ENCODE measurements around the gene TMEM178A. TPM values are rescaled to one million over a fixed set of nuclear protein-coding genes. Genes with fewer than 3 reads are reported as not detected.

TMEM178A gene
- total RNA-seq, 1 donor, result not detected

- H3K27me3 ChIP-seq (ENCODE audit: insufficient read depth, low read length), result no peaks in the 10 kb centered on the region
- no peak overlapping the region for H3K4me3 ChIP-seq (ENCODE audit: low read length)
- peaks cover 21% of the 10 kb centered on the region for H3K9me3 ChIP-seq (ENCODE audit: low read depth, low read length)
- no peaks in the 10 kb centered on the region for H3K4me1 ChIP-seq (ENCODE audit: insufficient read depth, low read length)
Measured at GRCh38 chr2:39705638-39706037, 39.9 kb downstream of the TMEM178A start.

DNA sequence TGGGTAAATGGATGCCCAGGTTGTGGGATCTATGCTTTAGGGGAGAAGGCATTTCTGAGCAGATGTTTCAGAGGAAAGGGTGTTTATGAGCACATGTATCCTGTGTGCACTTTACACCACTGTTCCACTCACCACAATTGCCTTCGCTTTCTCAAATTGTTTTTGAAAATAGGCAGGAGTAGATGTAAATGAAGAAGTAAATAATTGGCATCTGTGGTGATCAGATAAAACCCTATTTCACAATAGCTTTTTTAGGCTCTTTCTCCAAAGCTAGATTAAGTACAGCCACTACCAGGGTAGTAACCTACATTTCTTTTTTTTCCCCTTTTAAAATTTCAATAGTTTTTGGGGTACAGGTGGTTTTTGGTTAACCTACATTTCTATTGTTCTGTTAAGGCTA, 40.6 kb downstream of the TMEM178A start:
- no peak overlapping the region for H3K4me3 ChIP-seq (ENCODE audit: low read length)
- no peaks in the 10 kb centered on the region for H3K4me1 ChIP-seq (ENCODE audit: insufficient read depth, low read length)
- H3K27me3 ChIP-seq (ENCODE audit: insufficient read depth, low read length), result no peaks in the 10 kb centered on the region
- peaks cover 14% of the 10 kb centered on the region for H3K9me3 ChIP-seq (ENCODE audit: low read depth, low read length)

DNA sequence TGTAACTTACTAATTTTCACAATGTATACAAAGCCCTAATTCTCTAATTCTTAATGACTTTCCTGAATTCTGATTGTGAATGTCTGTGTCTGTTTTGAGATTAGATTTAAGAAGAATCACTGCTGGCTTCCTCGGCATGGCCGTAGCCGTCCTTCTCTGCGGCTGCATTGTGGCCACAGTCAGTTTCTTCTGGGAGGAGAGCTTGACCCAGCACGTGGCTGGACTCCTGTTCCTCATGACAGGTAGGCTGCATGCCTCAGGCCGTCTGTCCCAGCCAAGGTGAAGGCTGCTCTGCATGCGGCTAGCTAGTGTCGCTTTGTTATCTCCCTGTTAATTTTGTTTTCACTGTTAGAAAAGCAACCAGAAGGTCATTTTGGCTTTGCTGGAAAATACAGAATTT, 41.2 kb downstream of the TMEM178A start:
- Histone ChIP-seq H3K9me3 (ENCODE audit: low read depth, low read length) (peaks cover 7% of the 10 kb centered on the region), H3K4me3 (ENCODE audit: low read length) (no peak overlapping the region), H3K27me3 (ENCODE audit: insufficient read depth, low read length) (no peaks in the 10 kb centered on the region), H3K4me1 (ENCODE audit: insufficient read depth, low read length) (no peaks in the 10 kb centered on the region)

- Histone ChIP-seq H3K4me1 (ENCODE audit: insufficient read depth, low read length) (no peaks in the 10 kb centered on the region), H3K4me3 (ENCODE audit: low read length) (no peak overlapping the region), H3K9me3 (ENCODE audit: low read depth, low read length) (no peaks in the 10 kb centered on the region), H3K27me3 (ENCODE audit: insufficient read depth, low read length) (no peaks in the 10 kb centered on the region)
Measured at GRCh38 chr2:39708003-39708402, 42.3 kb downstream of the TMEM178A start.

DNA sequence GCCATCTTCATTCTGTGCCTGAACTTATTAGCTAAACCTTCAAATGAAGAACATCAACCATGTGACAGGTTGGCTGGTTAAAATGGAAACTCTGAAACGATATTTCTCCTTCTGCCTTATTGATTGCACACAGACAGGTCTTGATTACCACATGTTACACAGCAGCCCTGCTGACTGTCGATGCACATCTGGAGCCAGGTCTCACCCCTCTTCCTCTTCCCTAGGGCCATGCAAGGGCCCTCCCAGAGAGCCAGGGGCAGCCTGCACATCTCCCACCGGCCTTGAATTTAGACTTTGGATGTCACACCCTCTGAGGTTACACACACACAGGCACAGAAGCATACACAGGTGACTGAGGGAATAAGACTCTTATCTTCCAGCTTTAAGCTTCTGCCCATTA, 45.1 kb downstream of the TMEM178A start:
- Histone ChIP-seq H3K9me3 (ENCODE audit: low read depth, low read length) (no peaks in the 10 kb centered on the region), H3K4me1 (ENCODE audit: insufficient read depth, low read length) (no peaks in the 10 kb centered on the region), H3K27me3 (ENCODE audit: insufficient read depth, low read length) (no peaks in the 10 kb centered on the region), H3K4me3 (ENCODE audit: low read length) (no peak overlapping the region)

GRCh38 chr2:39712953-39713352, 47.2 kb downstream of the TMEM178A start:
- Histone ChIP-seq H3K4me1 (ENCODE audit: insufficient read depth, low read length) (no peaks in the 10 kb centered on the region), H3K9me3 (ENCODE audit: low read depth, low read length) (no peaks in the 10 kb centered on the region), H3K27me3 (ENCODE audit: insufficient read depth, low read length) (no peaks in the 10 kb centered on the region), H3K4me3 (ENCODE audit: low read length) (no peak overlapping the region)

GRCh38 chr2:39715095-39715494, 49.4 kb downstream of the TMEM178A start:
- no peaks in the 10 kb centered on the region for H3K4me1 ChIP-seq (ENCODE audit: insufficient read depth, low read length)
- H3K9me3 ChIP-seq (ENCODE audit: low read depth, low read length), result no peaks in the 10 kb centered on the region
- no peaks in the 10 kb centered on the region for H3K27me3 ChIP-seq (ENCODE audit: insufficient read depth, low read length)
- no peak overlapping the region for H3K4me3 ChIP-seq (ENCODE audit: low read length)

- Histone ChIP-seq H3K9me3 (ENCODE audit: low read depth, low read length) (no peaks in the 10 kb centered on the region), H3K27me3 (ENCODE audit: insufficient read depth, low read length) (no peaks in the 10 kb centered on the region), H3K4me1 (ENCODE audit: insufficient read depth, low read length) (no peaks in the 10 kb centered on the region), H3K4me3 (ENCODE audit: low read length) (no peak overlapping the region)
Measured at GRCh38 chr2:39715822-39716221, 50.1 kb downstream of the TMEM178A start.

- H3K4me1 ChIP-seq (ENCODE audit: insufficient read depth, low read length), result no peaks in the 10 kb centered on the region
- H3K4me3 ChIP-seq (ENCODE audit: low read length), result no peak overlapping the region
- H3K27me3 ChIP-seq (ENCODE audit: insufficient read depth, low read length), result no peaks in the 10 kb centered on the region
- H3K9me3 ChIP-seq (ENCODE audit: low read depth, low read length), result no peaks in the 10 kb centered on the region
Measured at GRCh38 chr2:39717067-39717466, 51.4 kb downstream of the TMEM178A start.

DNA sequence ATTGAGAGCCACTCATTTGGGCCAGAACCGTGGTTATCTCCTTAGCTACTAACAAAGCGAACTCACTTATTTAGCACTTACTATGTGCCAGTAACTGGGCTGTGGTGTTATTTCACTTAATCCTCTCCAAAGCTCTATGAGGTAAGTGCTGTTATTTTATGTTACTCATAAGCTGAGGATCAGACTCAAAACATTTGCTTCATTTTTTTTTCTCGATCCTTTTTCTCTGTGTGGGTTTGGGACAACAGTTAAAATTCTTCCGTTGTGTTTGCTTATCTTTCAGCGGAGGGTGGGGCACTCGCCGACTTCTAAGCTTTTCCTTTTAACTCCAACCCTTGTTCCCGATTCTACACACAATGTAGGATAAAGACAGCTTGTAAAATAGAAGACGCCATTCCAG, 52.8 kb downstream of the TMEM178A start:
- Histone ChIP-seq H3K4me1 (ENCODE audit: insufficient read depth, low read length) (no peaks in the 10 kb centered on the region), H3K27me3 (ENCODE audit: insufficient read depth, low read length) (no peaks in the 10 kb centered on the region), H3K4me3 (ENCODE audit: low read length) (no peak overlapping the region), H3K9me3 (ENCODE audit: low read depth, low read length) (no peaks in the 10 kb centered on the region)

DNA sequence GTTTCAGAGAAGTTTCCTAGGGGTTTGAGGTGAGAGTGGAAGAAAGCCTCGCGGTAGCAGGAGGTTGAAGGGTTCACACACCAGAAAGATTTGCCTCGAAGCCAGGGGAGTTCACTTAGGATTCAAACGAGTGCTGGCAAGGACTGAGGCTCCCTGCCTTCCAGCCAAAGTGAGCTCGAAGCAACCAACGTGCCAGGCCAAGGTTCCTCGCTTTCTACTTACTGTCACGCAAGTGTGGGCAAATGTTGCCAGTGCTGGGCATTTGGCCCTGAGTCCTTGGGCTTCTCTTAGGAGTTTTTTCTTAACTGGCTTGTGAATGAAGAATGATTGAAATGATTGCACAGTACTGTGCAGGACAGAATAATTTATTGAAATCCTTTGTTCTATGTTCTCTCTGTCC, 53.6 kb downstream of the TMEM178A start:
- Histone ChIP-seq H3K4me1 (ENCODE audit: insufficient read depth, low read length) (no peaks in the 10 kb centered on the region), H3K27me3 (ENCODE audit: insufficient read depth, low read length) (no peaks in the 10 kb centered on the region), H3K4me3 (ENCODE audit: low read length) (no peak overlapping the region), H3K9me3 (ENCODE audit: low read depth, low read length) (no peaks in the 10 kb centered on the region)

GRCh38 chr2:39720970-39721369, 55.3 kb downstream of the TMEM178A start:
- Histone ChIP-seq H3K4me1 (ENCODE audit: insufficient read depth, low read length) (no peaks in the 10 kb centered on the region), H3K4me3 (ENCODE audit: low read length) (no peak overlapping the region), H3K9me3 (ENCODE audit: low read depth, low read length) (no peaks in the 10 kb centered on the region), H3K27me3 (ENCODE audit: insufficient read depth, low read length) (no peaks in the 10 kb centered on the region)

- Histone ChIP-seq H3K27me3 (ENCODE audit: insufficient read depth, low read length) (no peaks in the 10 kb centered on the region), H3K9me3 (ENCODE audit: low read depth, low read length) (no peaks in the 10 kb centered on the region), H3K4me1 (ENCODE audit: insufficient read depth, low read length) (no peaks in the 10 kb centered on the region), H3K4me3 (ENCODE audit: low read length) (no peak overlapping the region)
Measured at GRCh38 chr2:39723497-39723896, 57.8 kb downstream of the TMEM178A start.

DNA sequence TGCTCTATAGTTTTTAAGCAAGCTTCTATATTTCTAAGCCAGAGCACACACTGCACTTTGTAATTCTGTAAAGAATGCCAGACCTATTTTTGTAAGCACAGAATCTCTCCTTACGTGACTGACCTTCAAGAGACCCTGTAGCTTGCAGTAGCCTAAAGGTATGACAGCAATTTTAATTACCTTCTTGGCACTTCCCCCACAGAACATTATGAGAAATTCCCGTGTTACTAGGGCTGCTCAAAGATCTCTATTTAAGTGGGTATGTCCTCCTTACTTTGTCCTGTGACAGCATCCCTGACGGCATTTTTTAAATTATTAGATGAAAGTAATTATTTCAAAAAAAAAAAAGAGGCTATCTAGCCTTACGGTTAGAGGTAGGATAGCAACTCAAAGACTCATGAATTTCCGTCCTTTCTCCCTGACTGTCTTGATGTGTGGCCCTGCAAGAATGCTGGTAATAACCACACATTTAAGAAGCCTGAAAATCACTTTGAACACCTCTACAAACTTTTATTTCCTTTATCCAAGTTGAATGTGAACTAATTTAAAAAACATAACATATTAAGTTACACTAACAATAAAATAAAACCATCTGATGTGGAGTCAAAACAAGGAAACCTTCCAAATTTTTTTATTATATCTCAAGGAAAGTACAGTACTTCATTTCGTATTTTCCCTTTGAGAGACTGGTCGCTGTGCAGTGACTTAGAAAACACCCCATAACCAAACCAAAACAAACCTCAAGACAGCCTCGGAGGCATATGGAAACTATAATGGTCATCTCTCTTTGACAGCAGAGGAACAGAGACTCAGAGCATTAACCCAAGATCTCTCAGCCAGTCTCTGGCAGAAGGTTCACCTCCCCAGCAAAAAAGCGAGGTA, 58.5 kb downstream of the TMEM178A start:
- Histone ChIP-seq H3K9me3 (ENCODE audit: low read depth, low read length) (no peaks in the 10 kb centered on the region), H3K27me3 (ENCODE audit: insufficient read depth, low read length) (no peaks in the 10 kb centered on the region), H3K4me1 (ENCODE audit: insufficient read depth, low read length) (no peaks in the 10 kb centered on the region), H3K4me3 (ENCODE audit: low read length) (no peak overlapping the region)

GRCh38 chr2:39724828-39725144, 59.1 kb downstream of the TMEM178A start:
- no peaks in the 10 kb centered on the region for H3K9me3 ChIP-seq (ENCODE audit: low read depth, low read length)
- no peak overlapping the region for H3K4me3 ChIP-seq (ENCODE audit: low read length)

GRCh38 chr2:39725401-39725800, 59.7 kb downstream of the TMEM178A start:
- H3K4me1 ChIP-seq (ENCODE audit: insufficient read depth, low read length), result no peaks in the 10 kb centered on the region
- H3K9me3 ChIP-seq (ENCODE audit: low read depth, low read length), result no peaks in the 10 kb centered on the region
- H3K4me3 ChIP-seq (ENCODE audit: low read length), result no peak overlapping the region
- H3K27me3 ChIP-seq (ENCODE audit: insufficient read depth, low read length), result no peaks in the 10 kb centered on the region

More at GRCh38 chr2:39724828-39725144, 59.1 kb downstream of the TMEM178A start:
- no peaks in the 10 kb centered on the region for H3K4me1 ChIP-seq (ENCODE audit: insufficient read depth, low read length)
- H3K27me3 ChIP-seq (ENCODE audit: insufficient read depth, low read length), result no peaks in the 10 kb centered on the region

All from mononuclear cell (primary cell).